ENCODE measurements around the gene CCL21. TPM values are rescaled to one million over a fixed set of nuclear protein-coding genes. Genes with fewer than 3 reads are reported as not detected.

CCL21 gene
- total RNA-seq, 2 donors from 2014 or later, result 32.6 to 40.2 TPM

DNA sequence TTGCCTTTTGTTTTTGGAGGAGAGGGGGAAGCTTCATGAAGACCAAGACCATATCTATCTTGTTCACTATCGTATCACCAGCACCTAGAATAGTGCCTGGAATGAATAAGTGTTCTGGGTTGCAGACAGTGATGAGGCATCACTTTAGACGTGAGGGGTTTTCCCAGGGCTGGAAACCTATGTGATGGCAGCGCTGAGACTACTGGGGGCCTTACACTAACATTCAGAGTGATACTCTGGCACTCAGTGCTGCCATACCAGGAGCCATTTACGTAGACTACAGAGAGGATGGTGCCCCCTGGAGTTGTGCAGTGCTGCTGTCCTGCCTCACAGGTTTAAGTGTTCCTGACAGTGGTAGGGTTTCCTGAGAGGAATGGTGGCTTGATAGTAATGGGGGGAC is 25.8 kb downstream of the CCL21 start:
- Histone ChIP-seq H3K4me1 (no peaks in the 10 kb centered on the region), H3K4me3 (no peak overlapping the region), H3K9me3 (no peaks in the 10 kb centered on the region), H3K36me3 (replicated peaks in 1 of 2; ENCODE audit: insufficient read depth in 1 of 2, low read depth in 2 of 2) (no peaks in the 10 kb centered on the region), H3K27me3 (no peaks in the 10 kb centered on the region), H3K27ac (no peak overlapping the region)
- no peak for ATAC-seq
- no peak for DNase-seq
- 77 to 88% methylated on average over 3 to 4 of the region's 4 CpGs for WGBS, 2 donors
- no peak for TF ChIP-seq POLR2A (IDR thresholded peaks at IDR 0.05)
- TF ChIP-seq, protein P1, sequence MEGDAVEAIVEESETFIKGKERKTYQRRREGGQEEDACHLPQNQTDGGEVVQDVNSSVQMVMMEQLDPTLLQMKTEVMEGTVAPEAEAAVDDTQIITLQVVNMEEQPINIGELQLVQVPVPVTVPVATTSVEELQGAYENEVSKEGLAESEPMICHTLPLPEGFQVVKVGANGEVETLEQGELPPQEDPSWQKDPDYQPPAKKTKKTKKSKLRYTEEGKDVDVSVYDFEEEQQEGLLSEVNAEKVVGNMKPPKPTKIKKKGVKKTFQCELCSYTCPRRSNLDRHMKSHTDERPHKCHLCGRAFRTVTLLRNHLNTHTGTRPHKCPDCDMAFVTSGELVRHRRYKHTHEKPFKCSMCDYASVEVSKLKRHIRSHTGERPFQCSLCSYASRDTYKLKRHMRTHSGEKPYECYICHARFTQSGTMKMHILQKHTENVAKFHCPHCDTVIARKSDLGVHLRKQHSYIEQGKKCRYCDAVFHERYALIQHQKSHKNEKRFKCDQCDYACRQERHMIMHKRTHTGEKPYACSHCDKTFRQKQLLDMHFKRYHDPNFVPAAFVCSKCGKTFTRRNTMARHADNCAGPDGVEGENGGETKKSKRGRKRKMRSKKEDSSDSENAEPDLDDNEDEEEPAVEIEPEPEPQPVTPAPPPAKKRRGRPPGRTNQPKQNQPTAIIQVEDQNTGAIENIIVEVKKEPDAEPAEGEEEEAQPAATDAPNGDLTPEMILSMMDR (IDR thresholded peaks at IDR 0.05), result no peak
- intact Hi-C loops (cut with DNase I), result no loop called here

DNA sequence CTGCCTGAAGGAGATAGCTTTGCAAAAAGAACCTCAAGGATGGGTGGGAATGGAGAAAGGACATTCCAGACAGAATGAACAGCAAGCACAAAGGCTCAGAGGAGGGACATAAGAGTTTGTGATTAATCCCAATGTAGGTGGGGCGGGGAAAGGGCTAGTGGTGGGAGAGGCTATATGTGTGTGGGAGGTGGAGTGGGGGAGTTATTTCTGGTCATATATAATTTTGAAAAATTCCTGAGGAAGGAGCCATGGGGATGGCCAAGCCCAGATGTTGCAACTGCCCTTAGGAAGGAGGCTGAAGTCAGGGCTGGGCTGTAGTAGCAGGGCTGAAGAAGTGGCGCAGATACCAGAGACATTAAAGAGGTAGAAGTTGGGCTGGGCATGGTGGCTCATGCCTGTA is 34.1 kb downstream of the CCL21 start:
- ATAC-seq (no peak), DNase-seq (no peak)
- Histone ChIP-seq H3K27me3 (no peaks in the 10 kb centered on the region), H3K4me1 (no peaks in the 10 kb centered on the region), H3K36me3 (replicated peaks in 1 of 2; ENCODE audit: insufficient read depth in 1 of 2, low read depth in 2 of 2) (no peaks in the 10 kb centered on the region), H3K9me3 (no peaks in the 10 kb centered on the region), H3K4me3 (no peak overlapping the region), H3K27ac (no peak overlapping the region)
- 97% methylated on average over 2 of the region's 2 CpGs for WGBS, 2 donors
- intact Hi-C loops (cut with DNase I), result no loop called here
- TF ChIP-seq, protein P1 (IDR thresholded peaks at IDR 0.05), result no peak
- TF ChIP-seq POLR2A (IDR thresholded peaks at IDR 0.05), result no peak

GRCh38 chr9:34675048-34675714 is 34.8 kb downstream of the CCL21 start:
- DNase-seq (peak; percentile 56 to 78 (median 64)), ATAC-seq (no peak)
- Histone ChIP-seq H3K9me3 (no peaks in the 10 kb centered on the region), H3K36me3 (replicated peaks in 1 of 2; ENCODE audit: insufficient read depth in 1 of 2, low read depth in 2 of 2) (no peaks in the 10 kb centered on the region), H3K4me3 (no peak overlapping the region), H3K27me3 (no peaks in the 10 kb centered on the region), H3K27ac (no peak overlapping the region), H3K4me1 (no peaks in the 10 kb centered on the region)
- WGBS, 2 donors, result 48 to 50% methylated on average over 9 to 10 of the region's 10 CpGs
- TF ChIP-seq, protein P1 (IDR thresholded peaks at IDR 0.05), result peak in 6 of 7 experiments; percentile 15 to 76 (median 51)
- no peak for TF ChIP-seq POLR2A (IDR thresholded peaks at IDR 0.05)
- intact Hi-C loops (cut with DNase I), result no loop called here

DNA sequence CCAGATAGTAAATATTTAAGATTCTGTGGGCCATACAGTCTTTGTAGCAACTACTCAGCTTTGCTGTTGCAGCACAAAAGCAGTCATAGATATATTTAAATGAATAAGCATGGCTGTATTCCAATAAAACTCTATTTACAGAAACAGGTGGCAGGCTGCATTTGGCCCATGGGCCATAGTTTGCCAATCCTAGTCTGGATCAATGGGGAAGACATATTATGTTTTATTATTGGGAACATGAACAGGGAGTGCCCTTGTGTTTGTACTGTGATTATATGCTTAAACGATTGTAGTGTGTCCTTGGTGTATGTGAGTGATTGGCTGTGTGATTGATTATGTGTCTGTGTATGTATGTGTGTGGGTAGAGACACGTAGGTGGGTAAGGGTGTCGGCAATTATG is 35.5 kb downstream of the CCL21 start:
- no peak for DNase-seq
- TF ChIP-seq POLR2A (IDR thresholded peaks at IDR 0.05), result no peak
- TF ChIP-seq, protein P1 (IDR thresholded peaks at IDR 0.05), result no peak
- no peak for ATAC-seq

DNA sequence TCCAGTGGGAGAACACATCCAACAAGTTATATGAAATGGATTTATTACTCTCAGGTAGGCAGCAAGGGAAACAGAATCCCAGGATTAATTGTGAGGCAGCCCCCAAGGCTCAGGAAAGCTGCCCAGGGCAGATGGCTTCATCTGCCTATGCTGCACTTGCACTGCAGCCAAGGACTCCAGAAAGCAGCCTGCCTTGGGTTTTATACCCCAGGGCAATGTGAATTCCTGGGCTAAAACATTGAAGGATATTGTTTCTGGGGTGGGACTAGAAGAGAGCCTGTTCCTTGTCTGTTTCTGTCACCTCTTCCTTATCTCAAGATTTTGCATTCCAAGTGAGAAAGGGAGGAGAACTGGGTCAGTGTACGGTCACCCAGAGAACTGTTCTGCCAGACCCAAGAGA is 38.6 kb downstream of the CCL21 start:
- no peak overlapping the region for H3K27ac ChIP-seq
- intact Hi-C loops (cut with DNase I), result no loop called here
- no peak overlapping the region for H3K4me3 ChIP-seq
- no peaks in the 10 kb centered on the region for H3K36me3 ChIP-seq (replicated peaks in 1 of 2; ENCODE audit: insufficient read depth in 1 of 2, low read depth in 2 of 2)
- H3K4me1 ChIP-seq, result peaks cover 5% of the 10 kb centered on the region
- H3K27me3 ChIP-seq, result no peaks in the 10 kb centered on the region
- 85 to 89% methylated on average over 1 of the region's 1 CpG for WGBS, 2 donors
- no peaks in the 10 kb centered on the region for H3K9me3 ChIP-seq
- TF ChIP-seq, protein P1 (IDR thresholded peaks at IDR 0.05), result no peak
- ATAC-seq (no peak), DNase-seq (no peak)

More for the DNA sequence above, 35.5 kb downstream of the CCL21 start:
- H3K27me3 ChIP-seq, result no peaks in the 10 kb centered on the region
- H3K27ac ChIP-seq, result no peak overlapping the region
- no peaks in the 10 kb centered on the region for H3K9me3 ChIP-seq
- intact Hi-C loops (cut with DNase I), result no loop called here
- WGBS, 2 donors, result 46 to 47% methylated on average over 3 of the region's 3 CpGs
- no peaks in the 10 kb centered on the region for H3K36me3 ChIP-seq (replicated peaks in 1 of 2; ENCODE audit: insufficient read depth in 1 of 2, low read depth in 2 of 2)
- H3K4me3 ChIP-seq, result no peak overlapping the region
- H3K4me1 ChIP-seq, result no peaks in the 10 kb centered on the region
